Left lung (tissue), 10 donors: ENCODE measurements around the gene ARID1A. TPM values are rescaled to one million over a fixed set of nuclear protein-coding genes. Genes with fewer than 3 reads are reported as not detected.

Source experiments
- ATAC-seq: fragments of 200-7000 bp; cut with Tn5 transposase; one replicate; pipeline ENCODE4 v1.9.1; 2020; ENCODE audit warnings: moderate library complexity
- DNase-seq, 4 donors: peaks; one replicate each; pipeline ENCODE4 v3.0.0-alpha.2; 2013 to 2020
- H3K27ac ChIP-seq, 2 donors: fragments of 200-600 bp; sonication (generic) in 1 of 2; one replicate each; pipeline versions ENCODE4 v1.5.0 to v1.8.0; 2020 to 2021
- H3K27me3 ChIP-seq, 2 donors: fragments of 200-600 bp; sonication (generic) in 1 of 2; one replicate each; pipeline versions ENCODE4 v1.5.0 to v1.8.0; 2020 to 2021
- H3K36me3 ChIP-seq, 2 donors: fragments of 200-600 bp; sonication (generic) in 1 of 2; one replicate each; pipeline versions ENCODE4 v1.5.0 to v1.8.0; 2020 to 2021
- H3K4me1 ChIP-seq, 2 donors: fragments of 200-600 bp; one replicate each; pipeline ENCODE4 v1.8.0; 2021
- H3K4me3 ChIP-seq, 2 donors: fragments of 200-600 bp; sonication (generic) in 1 of 2; one replicate each; pipeline versions ENCODE4 v1.5.0 to v1.8.0; 2020 to 2021; ENCODE audit warnings: mild to moderate bottlenecking in 1 of 2
- H3K9me3 ChIP-seq, 2 donors: fragments of 200-600 bp; sonication (generic) in 1 of 2; one replicate each; pipeline versions ENCODE4 v1.5.0 to v1.8.0; 2020 to 2021
- CTCF ChIP-seq, 2 donors: fragments of 200-600 bp; sonication (generic) in 1 of 2; IDR thresholded peaks; one replicate each; pipeline versions ENCODE4 v1.5.0 to v1.8.0; 2021; ENCODE audit warnings: antibody characterized with exemption in 2 of 2
- intact Hi-C, 2 donors: fragments of 100-400 bp; cut with DNase I; formaldehyde crosslinking; loops; one replicate each; pipeline versions ENCODE4 v1.11.2 to v1.14.2; 2022
- polyA plus RNA-seq, 6 donors: library from polyadenylated mRNA; unstranded; fragments of 120-200 nt; gene quantifications; one replicate each; pipeline ENCODE4 v1.2.1, GENCODE V29; 2013; ENCODE audit not compliant: insufficient read length in 6 of 6
- total RNA-seq, 2 donors: library from RNA; stranded (reverse); fragmentation: NEBNext Ultra II Directional; extraction: Animal tissue kit (Norgen Biotek cat#: 25700); gene quantifications; one replicate each; pipeline ENCODE4 v1.2.1, GENCODE V29; 2021
- donor health status: DM: no; HTN: yes; CAD: no.
- donor health status: DM: no; HTN: no; CAD: no.

ARID1A gene
- total and polyA plus RNA-seq, 8 donors, result 65.5 to 106 (median 97.0) TPM

GRCh38 chr1:26690576-26691031 lies 5.2 kb upstream of the ARID1A start:
- H3K4me3 ChIP-seq, result no peak overlapping the region
- H3K9me3 ChIP-seq, result no peaks in the 10 kb centered on the region
- no peak for DNase-seq
- H3K27ac ChIP-seq, result no peak overlapping the region
- intact Hi-C loops, result loop anchor here in 1 of 2 donors (10.0 kb wide), 1 partner anchor 94 kb away; the partner anchor contains the start of gene PIGV
- H3K27me3 ChIP-seq, result no peaks in the 10 kb centered on the region
- H3K36me3 ChIP-seq, result no peaks in the 10 kb centered on the region
- peaks cover 20 to 50% of the 10 kb centered on the region in 2 donors for H3K4me1 ChIP-seq
- TF ChIP-seq CTCF (IDR thresholded peaks at IDR 0.05), result no peak
- ATAC-seq, result no peak

GRCh38 chr1:26692211-26692792 lies 3.5 kb upstream of the ARID1A start:
- intact Hi-C loops, result loop anchor here in 1 of 2 donors (10.0 kb wide), 1 partner anchor 92 kb away; the partner anchor contains the start of gene PIGV

GRCh38 chr1:26692793-26693490 lies 2.9 kb upstream of the ARID1A start:
- intact Hi-C loops, result loop anchor here in 1 of 2 donors (10.0 kb wide), 1 partner anchor 92 kb away; the partner anchor contains the start of gene PIGV
- ATAC-seq (peak; percentile 75), DNase-seq (peak; percentile 93 to 97 (median 94))
- no peak for TF ChIP-seq CTCF (IDR thresholded peaks at IDR 0.05)
- H3K4me3 ChIP-seq, result peak overlapping the region; percentile 39 to 48
- H3K36me3 ChIP-seq, result no peaks in the 10 kb centered on the region
- H3K9me3 ChIP-seq, result no peaks in the 10 kb centered on the region
- peaks cover 20 to 50% of the 10 kb centered on the region in 2 donors for H3K4me1 ChIP-seq
- no peaks in the 10 kb centered on the region for H3K27me3 ChIP-seq
- peak overlapping the region; percentile 94 to 95 for H3K27ac ChIP-seq

More at GRCh38 chr1:26692211-26692792, 3.5 kb upstream of the ARID1A start:
- H3K27ac ChIP-seq, result peak overlapping the region; percentile 94 to 95
- TF ChIP-seq CTCF (IDR thresholded peaks at IDR 0.05), result no peak
- DNase-seq (peak; percentile 85 to 91 (median 88)), ATAC-seq (peak; percentile 64)
- H3K9me3 ChIP-seq, result no peaks in the 10 kb centered on the region
- no peaks in the 10 kb centered on the region for H3K36me3 ChIP-seq
- peak overlapping the region; percentile 39 to 48 for H3K4me3 ChIP-seq
- no peaks in the 10 kb centered on the region for H3K27me3 ChIP-seq
- peaks cover 20 to 50% of the 10 kb centered on the region in 2 donors for H3K4me1 ChIP-seq

- Histone ChIP-seq H3K4me3 (peak overlapping the region; percentile 39 to 48), H3K27ac (peak overlapping the region; percentile 94 to 95), H3K27me3 (no peaks in the 10 kb centered on the region), H3K9me3 (no peaks in the 10 kb centered on the region), H3K4me1 (peaks cover 26 to 60% of the 10 kb centered on the region in 2 donors), H3K36me3 (no peaks in the 10 kb centered on the region)
- intact Hi-C loops, result loop anchor here in 1 of 2 donors (10.0 kb wide), 1 partner anchor 91 kb away; the partner anchor contains the start of gene PIGV
- no peak for ATAC-seq
- no peak for DNase-seq
- no peak for TF ChIP-seq CTCF (IDR thresholded peaks at IDR 0.05)
Observed at GRCh38 chr1:26693599-26694572, 1.9 kb upstream of the ARID1A start.
